Stimulated activated CD4-positive, alpha-beta T cell treated with anti-CD3 and anti-CD28 coated beads, Interleukin-12 subunit alpha, Interleukin-12 subunit beta, amount 100 ng/mL, for 48 hours (primary cell): Measurements from ENCODE around the gene MMRN1.

ENCODE experiments used
- DNase-seq, 3 donors: peaks; one replicate each; pipeline ENCODE4 v3.0.0-alpha.2; 2020; ENCODE audit warnings: low read depth in 2 of 3, low spot score in 1 of 3

MMRN1 gene

DNA sequence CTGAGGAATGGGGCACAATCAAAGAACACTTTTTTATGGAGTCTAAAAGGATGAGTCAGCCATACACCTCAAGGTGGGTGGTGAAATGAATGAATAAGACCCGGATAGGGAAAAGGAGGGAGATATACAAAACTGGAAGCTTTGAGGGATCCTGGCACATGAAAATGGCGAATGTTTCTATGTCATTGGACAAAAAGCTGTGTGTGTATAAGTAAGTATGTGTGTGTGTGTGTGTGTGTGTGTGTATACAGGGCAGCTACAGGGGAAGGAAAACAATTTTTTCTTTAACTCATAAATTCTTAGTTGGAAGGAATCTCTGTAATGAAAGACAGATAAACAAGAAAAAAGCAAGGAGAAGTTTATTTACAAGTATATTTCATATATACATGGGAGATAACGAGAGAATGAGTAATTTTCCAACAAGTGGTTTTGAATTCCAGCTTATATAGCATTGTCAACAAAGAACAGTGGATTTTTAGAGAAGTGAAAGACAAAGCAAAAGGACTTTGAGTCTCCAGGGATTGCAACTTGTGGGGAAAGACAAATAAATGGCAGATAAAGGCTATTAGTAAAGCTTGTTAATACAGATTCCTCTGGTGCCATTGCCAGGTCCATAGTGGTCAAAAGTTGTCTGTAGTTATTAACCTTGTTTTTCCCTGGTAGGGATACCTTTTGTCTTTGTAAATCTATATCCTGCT, 99.7 kb downstream of the MMRN1 start:
- no peak for DNase-seq

DNA sequence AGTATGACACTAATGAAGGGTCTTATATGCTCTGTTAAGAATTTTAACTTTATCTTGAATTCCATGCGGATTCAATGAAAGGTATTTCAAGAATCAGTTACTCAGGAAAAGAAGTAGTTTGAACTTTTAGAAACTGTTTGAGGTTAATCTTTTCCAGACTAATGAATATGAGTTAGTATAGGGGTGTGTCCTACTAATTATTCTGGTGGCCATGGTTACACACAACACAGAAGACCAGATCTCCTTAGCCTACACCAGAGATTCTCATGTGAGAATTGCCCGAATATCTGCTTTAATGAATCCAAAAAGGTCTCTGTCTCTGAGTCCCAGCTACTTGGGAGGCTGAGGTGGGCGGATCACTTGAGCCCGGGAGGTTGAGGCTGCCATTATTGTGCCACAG, 100.4 kb downstream of the MMRN1 start:
- DNase-seq: no peak

DNA sequence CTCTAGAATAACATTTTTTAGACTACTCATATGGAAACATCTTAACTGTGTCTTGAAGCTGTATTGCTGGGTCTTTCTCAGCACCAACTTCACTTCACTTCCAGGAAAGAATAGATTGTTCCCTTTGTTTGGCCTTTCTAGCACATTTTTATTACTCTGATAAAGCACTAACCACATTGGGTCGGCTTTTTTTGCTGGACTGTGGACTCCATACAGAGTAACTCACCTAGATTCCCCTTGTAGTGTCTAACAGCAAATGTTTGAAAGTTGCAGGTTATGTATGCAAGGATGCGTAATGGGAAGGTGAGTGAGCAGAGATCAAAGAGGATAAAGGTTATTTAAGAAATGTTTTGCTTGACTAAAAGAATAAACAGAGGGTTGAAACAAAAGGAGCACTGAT, 101.2 kb downstream of the MMRN1 start:
- no peak for DNase-seq

DNA sequence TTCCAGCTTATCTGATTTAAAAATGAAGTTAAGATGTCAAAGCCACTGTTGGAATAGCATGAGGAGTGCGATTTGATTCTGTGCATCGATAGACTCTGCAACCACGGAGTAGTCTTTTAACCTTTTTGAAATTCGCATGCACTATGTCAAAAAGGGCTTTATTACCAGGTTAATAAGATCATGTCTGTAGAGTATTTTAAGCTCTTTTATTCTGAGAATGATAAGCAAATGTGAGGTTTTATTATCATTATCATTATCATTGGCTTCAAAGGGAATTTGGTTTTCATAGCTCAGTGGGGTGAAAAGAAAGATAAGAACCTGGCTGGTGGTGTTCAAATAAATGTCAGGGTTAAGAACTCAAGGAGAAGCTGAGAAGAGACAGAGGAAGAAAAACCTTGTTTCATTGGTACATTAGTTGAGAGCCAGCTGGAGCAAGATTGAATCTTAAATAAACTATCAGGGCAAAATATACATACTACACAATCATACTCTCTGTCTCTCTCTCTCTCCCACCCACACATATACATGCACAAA, 102.6 kb downstream of the MMRN1 start:
- DNase-seq: no peak

DNA sequence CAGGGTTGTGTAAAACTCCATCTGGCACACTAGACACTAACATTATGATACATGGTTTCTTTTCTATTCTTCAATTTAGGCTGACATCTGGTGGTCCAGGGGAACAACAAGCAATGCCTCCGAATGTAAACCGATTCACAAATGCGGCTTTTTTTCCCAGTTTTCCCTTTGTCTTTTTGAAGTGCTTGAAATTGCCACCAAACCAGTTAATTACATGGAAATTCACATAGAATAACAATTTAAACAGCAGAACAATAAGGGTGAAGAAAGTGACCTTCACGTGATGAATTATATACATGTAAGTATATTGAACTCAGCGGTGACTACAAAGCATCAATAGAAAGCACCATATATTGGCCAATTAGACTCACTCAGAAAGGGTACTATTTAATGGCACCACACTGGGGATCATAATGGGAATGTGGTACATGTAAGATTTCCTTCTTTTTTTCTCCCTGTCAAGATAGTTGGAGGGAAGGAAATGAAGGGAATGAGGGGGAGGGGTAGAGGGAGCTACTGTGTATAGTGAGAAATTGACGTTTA, 103.9 kb downstream of the MMRN1 start:
- no peak for DNase-seq

DNA sequence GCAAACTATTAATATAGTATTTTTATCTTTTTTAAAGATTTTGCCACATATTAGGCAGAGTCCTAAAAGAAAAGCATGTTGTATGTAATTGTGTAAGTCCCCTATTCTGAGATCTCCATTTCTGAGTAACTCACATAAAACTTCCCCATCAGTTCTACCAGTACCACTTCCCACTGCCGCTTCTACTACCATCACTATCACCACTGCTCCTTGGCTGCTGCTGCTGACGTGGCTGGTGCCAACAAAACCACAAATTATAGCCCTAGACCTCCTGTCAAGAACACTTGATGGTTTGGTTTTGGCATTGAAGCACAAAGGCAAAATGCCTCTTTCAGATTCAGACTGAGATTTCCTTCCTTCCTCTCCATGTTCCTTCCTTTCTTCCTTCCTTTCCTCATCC, 106.4 kb downstream of the MMRN1 start:
- no peak for DNase-seq

DNA sequence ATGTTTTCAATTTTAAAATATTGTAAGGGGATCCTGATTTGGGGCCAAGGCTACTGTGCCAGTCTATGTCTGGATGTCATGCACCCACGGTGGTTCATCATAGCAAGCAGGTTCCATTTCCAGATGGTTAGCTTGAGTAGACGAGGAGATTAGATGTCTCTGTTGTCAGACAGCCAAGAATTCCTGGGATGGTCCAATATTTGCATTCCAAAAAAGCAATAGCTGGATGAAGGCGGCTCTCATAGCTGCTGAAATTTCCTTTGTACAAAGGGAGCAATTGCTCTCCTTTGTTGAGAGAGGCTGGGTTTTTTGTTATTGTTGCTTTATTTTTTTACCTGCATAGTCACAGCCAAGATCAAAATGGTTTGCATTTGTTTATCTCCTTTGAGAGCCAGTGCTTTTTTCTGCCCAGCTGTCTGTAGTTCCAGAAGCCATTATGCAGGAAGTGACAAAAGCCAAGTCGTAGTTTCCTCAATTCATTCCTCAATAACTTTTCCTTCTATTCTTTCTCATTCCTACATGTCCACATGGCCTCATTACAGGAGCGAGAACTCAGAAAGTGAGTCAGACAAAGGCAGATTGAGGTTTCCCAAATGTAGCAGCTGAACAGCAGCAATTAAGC, 107.9 kb downstream of the MMRN1 start:
- DNase-seq: no peak
